Fibroblast of skin of back (primary cell): ENCODE data around the gene LSM5. TPM values are rescaled to one million over a fixed set of nuclear protein-coding genes. Genes with fewer than 3 reads are reported as not detected.

Experiments
- DNase-seq: peaks from one replicate; pipeline ENCODE4 v3.0.0-alpha.2; 2013
- polyA plus RNA-seq, 2 experiments: library from polyadenylated mRNA; unstranded; fragments of 120-200 nt; gene quantifications; one replicate each; pipeline ENCODE4 v1.2.1, GENCODE V29; 2013; ENCODE audit not compliant: insufficient read length in 2 of 2

Gene LSM5
- 58.3 TPM for polyA plus RNA-seq (2013, experiment 1 of 2; ENCODE audit: insufficient read length)
- polyA plus RNA-seq (2013, experiment 2 of 2; ENCODE audit: insufficient read length) = 38.2 TPM

DNA sequence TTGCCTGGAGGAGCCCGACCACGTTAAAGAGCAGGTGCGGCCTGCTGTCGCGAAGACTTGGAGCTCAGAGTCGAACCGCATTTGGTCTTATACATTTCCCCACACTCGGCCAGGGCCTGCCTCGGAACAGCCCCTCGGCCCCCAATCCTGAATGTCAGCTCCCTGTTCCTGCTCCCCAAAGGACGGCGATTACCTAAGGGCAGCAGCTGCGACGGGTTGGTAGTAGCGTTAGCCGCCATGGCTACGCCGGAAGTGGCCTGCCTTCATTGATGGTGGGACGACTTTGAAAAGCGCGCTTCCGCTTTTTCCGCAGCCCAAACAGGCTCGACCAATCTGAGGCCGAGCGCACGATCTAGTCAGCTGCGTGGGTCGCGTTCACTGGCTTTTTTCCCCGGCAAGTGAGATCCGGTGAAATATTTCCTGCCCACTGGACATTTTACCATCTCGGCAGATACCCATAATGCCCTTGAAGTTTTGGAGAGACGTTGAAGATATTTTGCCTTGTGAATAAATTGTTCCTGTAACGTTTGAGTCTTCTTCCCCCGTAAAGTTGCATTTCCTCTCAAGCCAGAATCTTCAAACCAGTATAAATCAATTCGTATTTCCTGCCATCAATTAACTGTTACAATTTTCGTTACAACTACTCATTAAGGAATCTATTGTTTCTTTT, at the start of gene LSM5:
Gene LSM5 (minus strand): TSS at position 254 of the 670 bp plus-strand sequence. CDS start 15 bp downstream, at position 239.
- DNase-seq = peak; percentile 96

GRCh38 chr7:32539366-32539765, 49.2 kb upstream of the LSM5 start:
- no peak for DNase-seq

DNA sequence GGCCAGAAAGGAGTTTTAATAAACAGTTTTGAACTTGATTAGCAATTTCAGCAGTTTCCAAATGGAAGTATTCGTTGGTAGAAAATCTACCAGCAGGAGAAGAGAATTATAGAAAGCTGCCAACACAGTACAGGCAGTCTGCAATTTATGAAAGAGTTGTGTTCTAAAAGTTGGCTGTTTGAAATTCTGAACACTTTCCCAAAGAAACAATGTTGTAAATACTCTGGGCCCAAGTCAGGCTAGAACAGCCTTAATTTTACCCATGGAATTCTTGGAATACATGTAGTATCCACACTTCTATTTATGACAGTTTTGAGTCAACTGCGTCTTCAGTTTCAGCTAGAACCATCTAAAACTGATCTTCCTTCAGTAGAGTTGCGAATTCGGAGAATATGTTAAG, 47.6 kb upstream of the LSM5 start:
- DNase-seq = no peak

DNA sequence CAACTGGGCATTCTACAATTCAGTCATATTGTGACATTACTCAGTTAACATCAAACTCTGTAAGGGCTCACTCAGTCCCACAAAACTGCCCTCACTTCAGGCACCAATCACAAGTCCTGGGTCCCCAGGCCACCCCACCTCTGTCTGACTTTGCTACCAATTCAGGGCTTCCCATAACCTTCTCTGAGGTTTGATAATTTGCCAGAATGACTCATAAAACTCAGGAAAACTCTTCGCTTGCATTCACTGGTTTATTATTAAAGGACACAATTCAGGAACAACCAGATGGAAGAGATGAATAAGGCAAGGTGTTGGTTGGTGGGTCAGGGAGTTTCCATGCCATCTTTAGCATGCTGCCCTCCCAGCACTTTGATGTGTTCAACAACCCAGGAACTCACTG, 46.4 kb upstream of the LSM5 start:
- peak; percentile 75 for DNase-seq

GRCh38 chr7:32536016-32536415, 45.8 kb upstream of the LSM5 start:
- no peak for DNase-seq

- DNase-seq = no peak
Observed at GRCh38 chr7:32535162-32535702, 45.1 kb upstream of the LSM5 start.

DNA sequence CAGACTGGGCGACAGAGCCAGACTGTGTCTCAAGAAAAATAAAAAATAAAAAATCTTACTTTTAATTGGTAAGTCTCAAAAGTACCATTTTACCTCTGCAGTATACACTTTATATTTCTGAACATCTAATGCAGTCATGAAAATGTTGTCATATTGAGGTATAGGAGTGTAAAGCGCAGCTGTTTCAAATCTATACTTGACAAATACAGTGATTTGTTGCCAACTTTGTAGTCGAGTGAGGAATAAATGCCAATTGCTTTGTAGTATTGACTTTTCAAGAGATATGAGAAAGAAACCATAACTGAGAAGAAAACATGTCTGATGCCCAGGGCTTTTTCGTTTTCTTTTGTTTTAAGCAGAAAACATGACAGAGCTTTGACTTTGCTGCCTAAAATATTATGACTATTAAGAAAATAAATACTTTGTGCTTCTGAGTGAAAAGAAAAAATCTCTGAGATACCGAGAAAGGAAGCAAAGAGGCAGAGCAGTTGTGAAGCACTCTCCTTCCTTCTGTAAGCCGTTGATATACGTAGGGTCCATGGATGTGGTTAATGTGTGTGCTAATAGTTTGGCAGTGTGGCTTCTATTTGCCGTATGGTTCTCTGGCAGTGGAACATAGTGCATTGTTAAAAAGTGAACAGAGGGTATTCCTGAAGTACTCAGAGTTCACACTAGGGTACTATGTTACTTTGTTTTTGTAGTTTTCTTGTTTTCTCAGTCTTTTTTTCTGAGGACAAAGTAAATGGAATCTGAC, 43.3 kb upstream of the LSM5 start:
- DNase-seq = no peak

DNA sequence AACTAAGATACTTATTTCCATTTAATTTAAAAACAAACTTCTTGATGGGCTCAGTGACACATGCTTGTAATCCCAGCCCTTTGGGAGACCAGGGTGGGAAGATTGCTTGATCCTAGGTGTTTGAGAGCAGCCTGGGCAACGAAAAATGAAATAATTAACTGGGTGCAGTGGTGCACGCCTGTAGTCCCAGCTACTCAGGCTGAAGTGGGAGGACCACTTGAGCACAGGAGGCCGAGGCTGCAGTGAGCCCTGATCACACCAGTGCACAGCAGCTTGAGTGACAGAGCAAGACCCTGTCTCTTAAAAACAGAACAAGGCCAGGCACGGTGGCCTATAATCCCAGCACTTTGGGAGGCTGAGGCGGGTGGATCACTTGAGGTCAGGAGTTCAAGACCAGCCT, 42.5 kb upstream of the LSM5 start:
- no peak for DNase-seq

DNA sequence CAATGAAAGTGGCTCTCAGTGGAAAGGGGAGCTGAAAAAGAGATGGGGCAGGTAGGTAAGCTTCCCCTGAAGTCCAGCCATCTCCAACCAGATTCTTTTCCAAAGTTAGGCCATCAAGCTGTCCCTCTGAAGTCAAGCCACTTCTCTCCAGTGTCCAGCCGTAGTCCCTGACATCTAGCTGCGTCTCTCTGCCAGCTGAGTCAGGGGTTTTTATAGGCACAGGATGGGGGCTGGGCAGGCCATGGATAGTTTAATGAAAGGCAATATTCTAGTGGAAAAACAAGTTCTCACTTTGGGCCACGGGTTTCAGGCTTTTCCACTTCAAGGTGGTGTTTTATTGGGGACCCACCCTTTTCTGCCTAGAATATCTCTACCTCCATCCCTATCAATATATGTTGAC, 41.9 kb upstream of the LSM5 start:
- no peak for DNase-seq

GRCh38 chr7:32531402-32531801, 41.2 kb upstream of the LSM5 start:
- no peak for DNase-seq

GRCh38 chr7:32525839-32526238, 35.7 kb upstream of the LSM5 start:
- no peak for DNase-seq

- no peak for DNase-seq
Observed at GRCh38 chr7:32524631-32525030, 34.5 kb upstream of the LSM5 start.

- no peak for DNase-seq
Observed at GRCh38 chr7:32522746-32523530, 32.8 kb upstream of the LSM5 start.

DNA sequence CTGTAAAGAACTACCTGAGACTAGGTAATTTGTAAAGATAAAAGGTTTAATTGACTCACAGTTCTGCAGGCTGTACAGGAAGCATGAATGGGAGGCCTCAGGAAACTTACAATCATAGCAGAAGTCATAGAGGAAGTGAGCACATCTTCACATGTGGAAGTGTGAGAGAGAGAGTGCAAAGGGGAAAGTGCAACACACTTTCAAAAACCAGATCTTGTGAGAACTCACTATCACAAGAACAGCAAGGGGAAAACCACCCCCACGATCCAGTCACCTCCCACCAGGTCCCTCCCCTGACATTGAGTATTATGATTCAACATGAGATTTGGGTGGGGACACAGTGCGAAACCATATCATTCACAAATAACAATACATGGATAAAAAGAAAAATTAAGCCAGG, 29.6 kb upstream of the LSM5 start:
- no peak for DNase-seq

DNA sequence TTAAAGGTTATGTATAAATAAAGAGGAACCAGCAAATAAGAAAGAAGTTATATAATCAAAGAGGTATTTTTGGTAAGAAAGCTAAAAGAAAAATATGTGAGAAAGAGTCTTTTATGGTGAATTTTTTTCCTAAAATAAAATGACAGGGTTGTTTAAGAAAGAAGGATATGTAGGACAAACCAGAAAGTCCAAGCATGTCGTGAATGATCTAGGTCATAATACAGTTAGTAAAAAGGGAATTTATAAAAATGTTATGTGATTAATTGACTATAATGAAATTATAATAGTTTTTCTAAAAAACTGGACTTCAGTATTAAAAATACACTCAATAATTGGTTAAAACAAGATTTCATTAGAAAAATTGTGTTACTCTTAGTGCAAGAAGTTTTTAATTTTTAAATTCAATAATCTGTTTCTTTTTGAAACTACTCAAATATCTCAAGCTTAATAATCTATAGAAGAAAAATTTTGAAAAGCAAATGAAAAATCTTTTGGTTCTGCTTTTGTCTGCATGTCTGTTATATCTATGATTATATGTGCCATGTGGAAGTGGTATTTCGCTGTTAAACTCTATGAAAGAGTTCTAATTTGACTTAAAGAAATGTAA, 28.5 kb upstream of the LSM5 start:
- DNase-seq = peak; percentile 67

DNA sequence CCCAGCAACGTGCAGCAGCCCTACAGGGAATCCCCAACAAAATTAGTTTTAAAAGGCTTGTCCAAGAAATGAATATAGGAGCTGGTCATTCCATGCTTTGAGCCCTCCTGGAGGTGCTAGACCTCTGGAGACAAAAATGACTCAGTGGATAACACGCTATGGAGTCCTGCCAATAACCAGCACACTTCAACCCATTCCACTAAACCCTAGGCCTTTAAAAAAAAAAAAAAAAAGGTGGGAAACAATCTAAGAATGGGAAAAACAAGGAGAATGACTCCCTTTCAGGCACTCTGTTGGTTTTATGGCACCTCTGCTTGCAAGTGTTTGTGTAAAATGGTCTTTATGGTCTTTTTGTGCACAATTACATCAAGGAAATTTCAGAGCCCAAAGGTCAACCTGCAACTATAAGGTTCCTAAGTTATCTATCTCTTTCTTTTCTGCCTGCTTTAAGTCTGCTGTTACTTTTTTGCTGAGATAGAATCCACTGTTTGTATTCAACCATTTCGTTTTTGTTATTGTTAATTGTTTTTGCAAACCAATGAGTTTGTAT, 26.4 kb upstream of the LSM5 start:
- peak; percentile 44 for DNase-seq

GRCh38 chr7:32515890-32516550, 25.8 kb upstream of the LSM5 start:
- peak; percentile 16 for DNase-seq

DNA sequence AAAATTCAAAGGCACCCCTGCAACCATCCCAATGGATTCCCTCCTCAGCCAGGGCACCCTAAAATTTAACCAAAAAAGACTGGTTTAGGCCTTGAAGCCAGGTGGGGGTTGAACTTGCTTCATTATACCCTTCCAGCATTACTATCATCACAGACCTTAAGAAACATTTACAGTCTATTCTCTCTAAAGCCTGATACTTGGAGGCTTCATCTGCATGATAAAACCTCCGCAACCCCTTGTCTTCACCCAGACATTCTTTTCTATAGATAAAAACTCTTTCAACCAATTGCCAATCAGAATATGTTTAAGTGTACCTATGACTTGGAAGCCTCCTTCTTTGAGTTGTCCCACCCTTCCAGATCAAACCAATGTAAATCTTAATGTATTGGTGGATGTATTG, 23.0 kb upstream of the LSM5 start:
- DNase-seq = no peak

DNA sequence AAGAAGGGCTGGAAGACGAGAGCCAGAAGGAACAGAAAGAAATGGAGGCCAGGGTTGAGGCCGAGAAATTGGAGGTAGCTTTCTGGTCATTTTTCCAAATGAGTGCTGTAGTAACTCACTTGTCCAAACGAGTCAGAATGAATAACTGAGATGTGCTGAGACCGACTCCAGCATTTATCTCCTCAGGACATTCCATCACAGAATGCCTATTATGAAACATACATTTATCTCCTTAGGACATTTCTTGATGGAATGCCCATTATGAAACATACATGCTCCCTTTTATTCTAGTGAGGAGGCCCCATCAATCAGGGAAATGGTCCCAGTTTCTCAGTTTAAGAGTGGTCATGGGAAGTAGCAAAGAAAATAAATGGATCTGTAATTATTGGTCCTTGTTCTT, 21.6 kb upstream of the LSM5 start:
- DNase-seq = no peak

DNA sequence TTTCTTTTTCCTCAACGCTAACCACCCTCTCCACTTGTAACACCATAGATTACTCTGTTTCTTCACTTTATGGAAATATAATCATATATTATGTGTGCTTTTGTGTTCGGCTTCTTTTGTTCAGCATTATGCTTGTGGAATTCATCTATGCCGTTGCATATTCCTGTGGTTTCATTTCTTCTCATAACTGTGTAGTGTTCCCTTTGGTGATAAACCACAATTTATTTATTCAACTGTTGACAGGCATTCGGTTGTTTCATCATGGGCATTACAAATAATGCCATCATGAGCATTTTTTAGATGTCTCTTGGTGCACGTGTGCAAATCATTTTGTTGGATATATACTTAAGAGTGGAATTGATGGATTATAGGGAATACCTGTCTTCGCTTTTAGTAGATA, 17.2 kb upstream of the LSM5 start:
- peak; percentile 64 for DNase-seq

GRCh38 chr7:32506266-32507054, 16.3 kb upstream of the LSM5 start:
- peak; percentile 91 for DNase-seq
